K562 (cell line): ENCODE data around the gene PIGH. TPM values are rescaled to one million over a fixed set of nuclear protein-coding genes. Genes with fewer than 3 reads are reported as not detected.

Experiments
- CC2D1A ChIP-seq: fragments of 450-650 bp; IDR thresholded peaks from 2 replicates; pipeline ENCODE4 v1.6.1; 2017; ENCODE audit warnings: mild to moderate bottlenecking
- CHD2 ChIP-seq: IDR thresholded peaks from 2 replicates; pipeline ENCODE4 v1.6.1; 2011; ENCODE audit warnings: low read depth, low read length
- HNRNPLL ChIP-seq: fragments of 200-400 bp; formaldehyde crosslinking; IDR thresholded peaks from 2 replicates; pipeline ENCODE4 v1.6.1; 2017; ENCODE audit warnings: low read length, low read depth, mild to moderate bottlenecking; ENCODE audit not compliant: poor library complexity, severe bottlenecking
- HSF4 ChIP-seq: fragments of 250-450 bp; sonication (Bioruptor Pico); IDR thresholded peaks from 2 replicates; pipeline ENCODE4 v2.1.2; 2022; ENCODE audit warnings: mild to moderate bottlenecking, moderate library complexity, borderline replicate concordance
- NFE2 ChIP-seq: IDR thresholded peaks from 2 replicates; pipeline ENCODE4 v1.6.1; 2014; ENCODE audit warnings: antibody characterized with exemption, low read depth
- SP2 ChIP-seq: IDR thresholded peaks from 2 replicates; pipeline ENCODE4 v1.6.1; 2011; ENCODE audit warnings: mild to moderate bottlenecking, low read depth, low read length, moderate library complexity; ENCODE audit not compliant: poor library complexity, severe bottlenecking; ENCODE audit errors: extremely low read depth
- SRSF3 ChIP-seq: fragments of 200-400 bp; formaldehyde crosslinking; IDR thresholded peaks from 2 replicates; pipeline ENCODE4 v1.6.1; 2016; ENCODE audit warnings: mild to moderate bottlenecking, low read length, moderate library complexity; ENCODE audit not compliant: insufficient read depth
- ZFX ChIP-seq: sonication (generic); formaldehyde crosslinking; IDR thresholded peaks from 2 replicates; pipeline ENCODE4 v1.8.0; 2022; ENCODE audit warnings: mild to moderate bottlenecking, missing genetic modification reagents, moderate library complexity
- ZNF165 ChIP-seq: fragments of 250-450 bp; sonication (Bioruptor Pico); IDR thresholded peaks from 2 replicates; pipeline ENCODE4 v1.4.0; 2020; ENCODE audit warnings: borderline replicate concordance
- polyA plus RNA-seq, 8 experiments: library from polyadenylated mRNA; depleted of rRNA in 4 of 8; stranded (reverse) in 5 of 8; unstranded in 3 of 8; fragments of >200 nt; fragmentation: Nextera tagmentation in 2 of 8; fragmentation: Illumina TruSeq in 1 of 8; extraction: Ambion mirVana in 2 of 8; extraction: Trizol in 1 of 8; gene quantifications; 2 replicates each; pipeline versions ENCODE4 v1.2.1 to v1.2.3, GENCODE V29; 2011 to 2014; ENCODE audit warnings: inconsistent platforms in 1 of 8, missing spikeins in 1 of 8
- total RNA-seq, 7 experiments: library from RNA; depleted of rRNA in 6 of 7; stranded (reverse); fragments of >200 nt in 6 of 7; fragmentation: Illumina TruSeq in 2 of 7; extraction: Trizol in 2 of 7; gene quantifications; 2 replicates each; pipeline versions ENCODE4 v1.2.1 to v1.2.3, GENCODE V29; 2011 to 2021; ENCODE audit warnings: low replicate concordance in 1 of 7
- TF ChIP-seq, protein P1 (sequence below): sonication (generic); formaldehyde crosslinking; IDR thresholded peaks from 2 replicates; pipeline ENCODE4 v1.8.1; 2023; ENCODE audit warnings: mild to moderate bottlenecking, missing genetic modification reagents
- TF ChIP-seq, protein P2 (sequence below): sonication (generic); formaldehyde crosslinking; IDR thresholded peaks from 2 replicates; pipeline ENCODE4 v1.4.0; 2020; ENCODE audit warnings: mild to moderate bottlenecking, missing genetic modification reagents
- TF ChIP-seq, protein P3 (sequence below): fragments of 200-600 bp; sonication (generic); IDR thresholded peaks from one replicate; pipeline ENCODE4 v1.6.1; 2012; ENCODE audit warnings: mild to moderate bottlenecking, low read depth, low read length, inconsistent platforms

Gene PIGH
- total and polyA plus RNA-seq, 9 of the 15 experiments (the other 6 are each of a cell fraction or from before 2014, with no cell fraction given): 21.1 to 53.4 (median 24.7) TPM

DNA sequence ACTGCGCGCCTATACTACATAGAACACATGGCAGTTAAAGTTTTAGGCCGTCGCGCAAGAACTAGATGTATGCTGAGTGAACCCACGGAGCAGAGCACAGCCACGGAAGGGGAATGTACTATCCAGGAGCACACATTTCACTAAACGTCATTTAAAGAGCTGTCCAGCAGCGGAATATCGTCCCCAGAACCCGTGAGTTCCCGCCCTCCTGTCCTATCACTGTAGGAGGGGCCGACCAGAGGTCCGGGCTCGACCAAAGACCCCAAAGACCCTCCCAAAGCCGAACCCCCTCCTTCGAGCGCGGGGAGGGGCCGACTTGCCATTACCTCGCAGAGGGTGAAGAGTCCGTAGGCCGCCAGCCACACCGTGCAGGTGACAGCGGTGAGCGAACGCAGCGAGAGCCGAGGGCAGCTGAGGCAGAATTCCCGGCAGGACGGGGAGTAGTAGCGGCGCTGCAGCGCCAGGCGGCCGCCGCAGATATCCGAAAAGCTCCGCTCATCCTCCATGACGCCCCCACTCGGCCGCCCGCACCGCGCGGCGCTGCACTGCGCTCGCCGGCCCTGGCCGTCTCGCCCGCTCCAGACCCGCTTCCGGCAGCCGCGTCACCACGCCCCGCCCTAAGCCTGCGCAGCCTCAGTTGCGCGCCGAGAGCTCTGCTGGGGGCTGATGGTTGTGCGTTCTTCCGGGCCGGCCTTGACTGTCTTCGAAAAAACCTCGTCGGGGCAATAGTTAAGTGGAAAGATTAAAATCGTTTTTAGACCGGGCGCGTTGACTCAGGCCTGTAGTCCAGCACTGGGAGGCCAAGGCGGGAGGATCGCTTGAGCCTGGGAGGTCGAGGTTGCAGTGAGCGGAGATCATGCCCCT, at the start of gene PIGH (continued):
- TF ChIP-seq HNRNPLL (no peak), NFE2 (no peak), ZFX (peak; percentile 82), SRSF3 (no peak), CC2D1A (no peak), HSF4 (no peak), CHD2 (no peak), ZNF165 (no peak), SP2 (no peak)
- TF ChIP-seq, protein P1, sequence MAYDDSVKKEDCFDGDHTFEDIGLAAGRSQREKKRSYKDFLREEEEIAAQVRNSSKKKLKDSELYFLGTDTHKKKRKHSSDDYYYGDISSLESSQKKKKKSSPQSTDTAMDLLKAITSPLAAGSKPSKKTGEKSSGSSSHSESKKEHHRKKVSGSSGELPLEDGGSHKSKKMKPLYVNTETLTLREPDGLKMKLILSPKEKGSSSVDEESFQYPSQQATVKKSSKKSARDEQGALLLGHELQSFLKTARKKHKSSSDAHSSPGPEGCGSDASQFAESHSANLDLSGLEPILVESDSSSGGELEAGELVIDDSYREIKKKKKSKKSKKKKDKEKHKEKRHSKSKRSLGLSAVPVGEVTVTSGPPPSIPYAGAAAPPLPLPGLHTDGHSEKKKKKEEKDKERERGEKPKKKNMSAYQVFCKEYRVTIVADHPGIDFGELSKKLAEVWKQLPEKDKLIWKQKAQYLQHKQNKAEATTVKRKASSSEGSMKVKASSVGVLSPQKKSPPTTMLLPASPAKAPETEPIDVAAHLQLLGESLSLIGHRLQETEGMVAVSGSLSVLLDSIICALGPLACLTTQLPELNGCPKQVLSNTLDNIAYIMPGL (CRISPR knock-in tag): no peak
- TF ChIP-seq, protein P2, sequence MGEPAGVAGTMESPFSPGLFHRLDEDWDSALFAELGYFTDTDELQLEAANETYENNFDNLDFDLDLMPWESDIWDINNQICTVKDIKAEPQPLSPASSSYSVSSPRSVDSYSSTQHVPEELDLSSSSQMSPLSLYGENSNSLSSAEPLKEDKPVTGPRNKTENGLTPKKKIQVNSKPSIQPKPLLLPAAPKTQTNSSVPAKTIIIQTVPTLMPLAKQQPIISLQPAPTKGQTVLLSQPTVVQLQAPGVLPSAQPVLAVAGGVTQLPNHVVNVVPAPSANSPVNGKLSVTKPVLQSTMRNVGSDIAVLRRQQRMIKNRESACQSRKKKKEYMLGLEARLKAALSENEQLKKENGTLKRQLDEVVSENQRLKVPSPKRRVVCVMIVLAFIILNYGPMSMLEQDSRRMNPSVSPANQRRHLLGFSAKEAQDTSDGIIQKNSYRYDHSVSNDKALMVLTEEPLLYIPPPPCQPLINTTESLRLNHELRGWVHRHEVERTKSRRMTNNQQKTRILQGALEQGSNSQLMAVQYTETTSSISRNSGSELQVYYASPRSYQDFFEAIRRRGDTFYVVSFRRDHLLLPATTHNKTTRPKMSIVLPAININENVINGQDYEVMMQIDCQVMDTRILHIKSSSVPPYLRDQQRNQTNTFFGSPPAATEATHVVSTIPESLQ (CRISPR knock-in tag): no peak
- TF ChIP-seq, protein P3, sequence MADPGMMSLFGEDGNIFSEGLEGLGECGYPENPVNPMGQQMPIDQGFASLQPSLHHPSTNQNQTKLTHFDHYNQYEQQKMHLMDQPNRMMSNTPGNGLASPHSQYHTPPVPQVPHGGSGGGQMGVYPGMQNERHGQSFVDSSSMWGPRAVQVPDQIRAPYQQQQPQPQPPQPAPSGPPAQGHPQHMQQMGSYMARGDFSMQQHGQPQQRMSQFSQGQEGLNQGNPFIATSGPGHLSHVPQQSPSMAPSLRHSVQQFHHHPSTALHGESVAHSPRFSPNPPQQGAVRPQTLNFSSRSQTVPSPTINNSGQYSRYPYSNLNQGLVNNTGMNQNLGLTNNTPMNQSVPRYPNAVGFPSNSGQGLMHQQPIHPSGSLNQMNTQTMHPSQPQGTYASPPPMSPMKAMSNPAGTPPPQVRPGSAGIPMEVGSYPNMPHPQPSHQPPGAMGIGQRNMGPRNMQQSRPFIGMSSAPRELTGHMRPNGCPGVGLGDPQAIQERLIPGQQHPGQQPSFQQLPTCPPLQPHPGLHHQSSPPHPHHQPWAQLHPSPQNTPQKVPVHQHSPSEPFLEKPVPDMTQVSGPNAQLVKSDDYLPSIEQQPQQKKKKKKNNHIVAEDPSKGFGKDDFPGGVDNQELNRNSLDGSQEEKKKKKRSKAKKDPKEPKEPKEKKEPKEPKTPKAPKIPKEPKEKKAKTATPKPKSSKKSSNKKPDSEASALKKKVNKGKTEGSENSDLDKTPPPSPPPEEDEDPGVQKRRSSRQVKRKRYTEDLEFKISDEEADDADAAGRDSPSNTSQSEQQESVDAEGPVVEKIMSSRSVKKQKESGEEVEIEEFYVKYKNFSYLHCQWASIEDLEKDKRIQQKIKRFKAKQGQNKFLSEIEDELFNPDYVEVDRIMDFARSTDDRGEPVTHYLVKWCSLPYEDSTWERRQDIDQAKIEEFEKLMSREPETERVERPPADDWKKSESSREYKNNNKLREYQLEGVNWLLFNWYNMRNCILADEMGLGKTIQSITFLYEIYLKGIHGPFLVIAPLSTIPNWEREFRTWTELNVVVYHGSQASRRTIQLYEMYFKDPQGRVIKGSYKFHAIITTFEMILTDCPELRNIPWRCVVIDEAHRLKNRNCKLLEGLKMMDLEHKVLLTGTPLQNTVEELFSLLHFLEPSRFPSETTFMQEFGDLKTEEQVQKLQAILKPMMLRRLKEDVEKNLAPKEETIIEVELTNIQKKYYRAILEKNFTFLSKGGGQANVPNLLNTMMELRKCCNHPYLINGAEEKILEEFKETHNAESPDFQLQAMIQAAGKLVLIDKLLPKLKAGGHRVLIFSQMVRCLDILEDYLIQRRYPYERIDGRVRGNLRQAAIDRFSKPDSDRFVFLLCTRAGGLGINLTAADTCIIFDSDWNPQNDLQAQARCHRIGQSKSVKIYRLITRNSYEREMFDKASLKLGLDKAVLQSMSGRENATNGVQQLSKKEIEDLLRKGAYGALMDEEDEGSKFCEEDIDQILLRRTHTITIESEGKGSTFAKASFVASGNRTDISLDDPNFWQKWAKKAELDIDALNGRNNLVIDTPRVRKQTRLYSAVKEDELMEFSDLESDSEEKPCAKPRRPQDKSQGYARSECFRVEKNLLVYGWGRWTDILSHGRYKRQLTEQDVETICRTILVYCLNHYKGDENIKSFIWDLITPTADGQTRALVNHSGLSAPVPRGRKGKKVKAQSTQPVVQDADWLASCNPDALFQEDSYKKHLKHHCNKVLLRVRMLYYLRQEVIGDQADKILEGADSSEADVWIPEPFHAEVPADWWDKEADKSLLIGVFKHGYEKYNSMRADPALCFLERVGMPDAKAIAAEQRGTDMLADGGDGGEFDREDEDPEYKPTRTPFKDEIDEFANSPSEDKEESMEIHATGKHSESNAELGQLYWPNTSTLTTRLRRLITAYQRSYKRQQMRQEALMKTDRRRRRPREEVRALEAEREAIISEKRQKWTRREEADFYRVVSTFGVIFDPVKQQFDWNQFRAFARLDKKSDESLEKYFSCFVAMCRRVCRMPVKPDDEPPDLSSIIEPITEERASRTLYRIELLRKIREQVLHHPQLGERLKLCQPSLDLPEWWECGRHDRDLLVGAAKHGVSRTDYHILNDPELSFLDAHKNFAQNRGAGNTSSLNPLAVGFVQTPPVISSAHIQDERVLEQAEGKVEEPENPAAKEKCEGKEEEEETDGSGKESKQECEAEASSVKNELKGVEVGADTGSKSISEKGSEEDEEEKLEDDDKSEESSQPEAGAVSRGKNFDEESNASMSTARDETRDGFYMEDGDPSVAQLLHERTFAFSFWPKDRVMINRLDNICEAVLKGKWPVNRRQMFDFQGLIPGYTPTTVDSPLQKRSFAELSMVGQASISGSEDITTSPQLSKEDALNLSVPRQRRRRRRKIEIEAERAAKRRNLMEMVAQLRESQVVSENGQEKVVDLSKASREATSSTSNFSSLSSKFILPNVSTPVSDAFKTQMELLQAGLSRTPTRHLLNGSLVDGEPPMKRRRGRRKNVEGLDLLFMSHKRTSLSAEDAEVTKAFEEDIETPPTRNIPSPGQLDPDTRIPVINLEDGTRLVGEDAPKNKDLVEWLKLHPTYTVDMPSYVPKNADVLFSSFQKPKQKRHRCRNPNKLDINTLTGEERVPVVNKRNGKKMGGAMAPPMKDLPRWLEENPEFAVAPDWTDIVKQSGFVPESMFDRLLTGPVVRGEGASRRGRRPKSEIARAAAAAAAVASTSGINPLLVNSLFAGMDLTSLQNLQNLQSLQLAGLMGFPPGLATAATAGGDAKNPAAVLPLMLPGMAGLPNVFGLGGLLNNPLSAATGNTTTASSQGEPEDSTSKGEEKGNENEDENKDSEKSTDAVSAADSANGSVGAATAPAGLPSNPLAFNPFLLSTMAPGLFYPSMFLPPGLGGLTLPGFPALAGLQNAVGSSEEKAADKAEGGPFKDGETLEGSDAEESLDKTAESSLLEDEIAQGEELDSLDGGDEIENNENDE: no peak
